ENCODE results near the gene AMOT.

The AMOT gene

GRCh38 chrX:112837531-112837930, 3.1 kb downstream of the AMOT start:
- no peak for DNase-seq (ENCODE audit: low read depth in 2 of 2)

- no peak for DNase-seq (ENCODE audit: low read depth in 2 of 2)
These were observed 5.6 kb downstream of the AMOT start for GRCh38 chrX:112835019-112835418.

- no peak for DNase-seq (ENCODE audit: low read depth in 2 of 2)
These were observed 6.4 kb downstream of the AMOT start for GRCh38 chrX:112834031-112834845.

GRCh38 chrX:112832481-112833095, 8.0 kb downstream of the AMOT start:
- no peak for DNase-seq (ENCODE audit: low read depth in 2 of 2)

GRCh38 chrX:112830540-112830939, 10.1 kb downstream of the AMOT start:
- no peak for DNase-seq (ENCODE audit: low read depth in 2 of 2)

GRCh38 chrX:112827292-112827903, 13.2 kb downstream of the AMOT start:
- no peak for DNase-seq (ENCODE audit: low read depth in 2 of 2)

- DNase-seq (ENCODE audit: low read depth in 2 of 2) = no peak
These were observed 14.6 kb downstream of the AMOT start for GRCh38 chrX:112826023-112826422.

GRCh38 chrX:112822892-112823291, 17.7 kb downstream of the AMOT start:
- no peak for DNase-seq (ENCODE audit: low read depth in 2 of 2)

- DNase-seq (ENCODE audit: low read depth in 2 of 2) = no peak
These were observed 20.0 kb downstream of the AMOT start for GRCh38 chrX:112820364-112821268.

- DNase-seq (ENCODE audit: low read depth in 2 of 2) = no peak
These were observed 20.8 kb downstream of the AMOT start for GRCh38 chrX:112819813-112820212.

- DNase-seq (ENCODE audit: low read depth in 2 of 2) = no peak
These were observed 21.5 kb downstream of the AMOT start for GRCh38 chrX:112819008-112819640.

GRCh38 chrX:112818114-112819007, 22.3 kb downstream of the AMOT start:
- no peak for DNase-seq (ENCODE audit: low read depth in 2 of 2)

GRCh38 chrX:112816908-112817307, 23.7 kb downstream of the AMOT start:
- DNase-seq (ENCODE audit: low read depth in 2 of 2) = no peak

- no peak for DNase-seq (ENCODE audit: low read depth in 2 of 2)
These were observed 26.1 kb downstream of the AMOT start for GRCh38 chrX:112814496-112814895.

- DNase-seq (ENCODE audit: low read depth in 2 of 2) = no peak
These were observed 27.9 kb downstream of the AMOT start for GRCh38 chrX:112812741-112813140.

- no peak for DNase-seq (ENCODE audit: low read depth in 2 of 2)
These were observed 31.9 kb downstream of the AMOT start for GRCh38 chrX:112808651-112809195.

- DNase-seq (ENCODE audit: low read depth in 2 of 2) = no peak
These were observed 32.6 kb downstream of the AMOT start for GRCh38 chrX:112808007-112808406.

GRCh38 chrX:112803060-112803459, 37.6 kb downstream of the AMOT start:
- DNase-seq (ENCODE audit: low read depth in 2 of 2) = no peak

- no peak for DNase-seq (ENCODE audit: low read depth in 2 of 2)
These were observed 38.1 kb downstream of the AMOT start for GRCh38 chrX:112802541-112802940.
